Mucosa of stomach (tissue), 1 donor: ENCODE data around the gene TYR.
"Not testable (repeated sequence)": the region's sequence is repeated elsewhere in the genome, so short reads cannot be mapped to it uniquely, and the experiment has no call there.

Source experiments
- H3K27me3 ChIP-seq: one replicate; pipeline ENCODE4 v1.7.0; 2013; ENCODE audit warnings: mild to moderate bottlenecking, low read length; ENCODE audit not compliant: control insufficient read depth, insufficient read depth
- H3K36me3 ChIP-seq: one replicate; pipeline ENCODE4 v1.7.0; 2013; ENCODE audit warnings: low read length; ENCODE audit not compliant: control insufficient read depth, insufficient read depth
- H3K4me1 ChIP-seq: one replicate; pipeline ENCODE4 v1.7.0; 2013; ENCODE audit warnings: mild to moderate bottlenecking, low read length; ENCODE audit not compliant: control insufficient read depth, insufficient read depth
- H3K4me3 ChIP-seq: one replicate; pipeline ENCODE4 v1.7.0; 2013; ENCODE audit warnings: low read length
- H3K9ac ChIP-seq: one replicate; pipeline ENCODE4 v1.7.0; 2013; ENCODE audit warnings: mild to moderate bottlenecking, low read length, moderate library complexity
- H3K9me3 ChIP-seq: one replicate; pipeline ENCODE4 v1.7.0; 2013; ENCODE audit warnings: mild to moderate bottlenecking, low read length, moderate library complexity; ENCODE audit not compliant: control insufficient read depth
- donor health status: Pancreatic carcinoma.

Gene TYR

GRCh38 chr11:89189776-89190175 is 12.1 kb downstream of the TYR start:
- Histone ChIP-seq H3K4me3 (no peak overlapping the region), H3K9me3 (no peaks in the 10 kb centered on the region), H3K4me1 (no peaks in the 10 kb centered on the region), H3K9ac (no peak overlapping the region), H3K36me3 (no peaks in the 10 kb centered on the region), H3K27me3 (no peaks in the 10 kb centered on the region)

- Histone ChIP-seq H3K27me3 (no peaks in the 10 kb centered on the region), H3K9ac (no peak overlapping the region), H3K9me3 (no peaks in the 10 kb centered on the region), H3K4me1 (no peaks in the 10 kb centered on the region), H3K4me3 (no peak overlapping the region), H3K36me3 (no peaks in the 10 kb centered on the region)
These were observed 23.5 kb downstream of the TYR start for GRCh38 chr11:89201138-89201537.

- H3K4me1 ChIP-seq: no peaks in the 10 kb centered on the region
These were observed 26.1 kb downstream of the TYR start for GRCh38 chr11:89203814-89204213.

GRCh38 chr11:89205378-89205777 is 27.7 kb downstream of the TYR start:
- H3K4me3 ChIP-seq: no peak overlapping the region
- H3K36me3 ChIP-seq: no peaks in the 10 kb centered on the region
- no peaks in the 10 kb centered on the region for H3K27me3 ChIP-seq
- no peaks in the 10 kb centered on the region for H3K4me1 ChIP-seq
- H3K9me3 ChIP-seq: no peaks in the 10 kb centered on the region
- no peak overlapping the region for H3K9ac ChIP-seq

More at GRCh38 chr11:89203814-89204213, 26.1 kb downstream of the TYR start:
- H3K36me3 ChIP-seq: no peaks in the 10 kb centered on the region
- H3K9ac ChIP-seq: no peak overlapping the region
- H3K9me3 ChIP-seq: no peaks in the 10 kb centered on the region
- no peaks in the 10 kb centered on the region for H3K27me3 ChIP-seq
- H3K4me3 ChIP-seq: no peak overlapping the region

GRCh38 chr11:89220684-89221339 is 43.1 kb downstream of the TYR start:
- no peaks in the 10 kb centered on the region for H3K4me1 ChIP-seq
- H3K4me3 ChIP-seq: no peak overlapping the region
- H3K36me3 ChIP-seq: no peaks in the 10 kb centered on the region
- H3K9me3 ChIP-seq: no peaks in the 10 kb centered on the region
- H3K9ac ChIP-seq: no peak overlapping the region
- no peaks in the 10 kb centered on the region for H3K27me3 ChIP-seq

- H3K36me3 ChIP-seq: no peaks in the 10 kb centered on the region
- H3K4me1 ChIP-seq: no peaks in the 10 kb centered on the region
- H3K9ac ChIP-seq: no peak overlapping the region
- no peaks in the 10 kb centered on the region for H3K27me3 ChIP-seq
- H3K9me3 ChIP-seq: no peaks in the 10 kb centered on the region
- no peak overlapping the region for H3K4me3 ChIP-seq
These were observed 57.4 kb downstream of the TYR start for GRCh38 chr11:89235083-89235482.

- H3K9me3 ChIP-seq: no peaks in the 10 kb centered on the region
- H3K4me3 ChIP-seq: no peak overlapping the region
- no peaks in the 10 kb centered on the region for H3K4me1 ChIP-seq
- no peaks in the 10 kb centered on the region for H3K27me3 ChIP-seq
- H3K36me3 ChIP-seq: no peaks in the 10 kb centered on the region
- H3K9ac ChIP-seq: no peak overlapping the region
These were observed 58.3 kb downstream of the TYR start for GRCh38 chr11:89235976-89236375.

GRCh38 chr11:89247007-89247406 is 69.3 kb downstream of the TYR start:
- H3K4me1 ChIP-seq, H3K27me3 ChIP-seq: not testable (repeated sequence)

GRCh38 chr11:89249196-89249595 is 71.5 kb downstream of the TYR start:
- no peaks in the 10 kb centered on the region for H3K27me3 ChIP-seq
- no peaks in the 10 kb centered on the region for H3K36me3 ChIP-seq
- no peaks in the 10 kb centered on the region for H3K4me1 ChIP-seq
- H3K9ac ChIP-seq: no peak overlapping the region
- no peaks in the 10 kb centered on the region for H3K9me3 ChIP-seq
- no peak overlapping the region for H3K4me3 ChIP-seq

More at GRCh38 chr11:89247007-89247406, 69.3 kb downstream of the TYR start:
- not testable (repeated sequence) for H3K4me3 ChIP-seq, H3K9ac ChIP-seq, H3K9me3 ChIP-seq, H3K36me3 ChIP-seq

GRCh38 chr11:89261483-89261882 is 83.8 kb downstream of the TYR start:
- H3K4me3 ChIP-seq, H3K9ac ChIP-seq, H3K4me1 ChIP-seq, H3K9me3 ChIP-seq, H3K36me3 ChIP-seq, H3K27me3 ChIP-seq: not testable (repeated sequence)

- no peaks in the 10 kb centered on the region for H3K9me3 ChIP-seq
- H3K4me1 ChIP-seq: no peaks in the 10 kb centered on the region
- H3K36me3 ChIP-seq: no peaks in the 10 kb centered on the region
- no peaks in the 10 kb centered on the region for H3K27me3 ChIP-seq
- H3K4me3 ChIP-seq: no peak overlapping the region
- H3K9ac ChIP-seq: no peak overlapping the region
These were observed 90.1 kb downstream of the TYR start for GRCh38 chr11:89267660-89268302.

- H3K36me3 ChIP-seq, H3K27me3 ChIP-seq, H3K4me1 ChIP-seq, H3K9ac ChIP-seq, H3K4me3 ChIP-seq, H3K9me3 ChIP-seq: not testable (repeated sequence)
These were observed 94.9 kb downstream of the TYR start for GRCh38 chr11:89272540-89273088.
